Activated CD4-positive, alpha-beta T cell treated with anti-CD3 and anti-CD28 coated beads, Interleukin-2, amount 50 U/mL, for 16 hours (primary cell): ENCODE data around the gene MFSD12.

Experiments
- DNase-seq: peaks from one replicate; pipeline ENCODE4 v3.0.0-alpha.2; 2020

MFSD12 gene

GRCh38 chr19:3505598-3506383 lies 51.6 kb downstream of the MFSD12 start, which contains the start of gene FZR1:
Gene FZR1, plus strand, starts transcription at chr19:3506311. Its CDS starts 16,679 bp downstream, at chr19:3522990.
- DNase-seq = peak; percentile 100

- no peak for DNase-seq
Measured at GRCh38 chr19:3504735-3505134, 52.7 kb downstream of the MFSD12 start.

GRCh38 chr19:3503036-3503572 lies 54.3 kb downstream of the MFSD12 start:
- DNase-seq = no peak

GRCh38 chr19:3501780-3502179 lies 55.6 kb downstream of the MFSD12 start:
- no peak for DNase-seq

- peak; percentile 98 for DNase-seq
Measured at GRCh38 chr19:3500429-3501101, 56.8 kb downstream of the MFSD12 start, which contains the start of gene DOHH. Gene DOHH, minus strand, starts transcription at chr19:3500674. Its CDS starts 3,860 bp downstream, at chr19:3496814.

- DNase-seq = no peak
Measured at GRCh38 chr19:3499738-3500428, 57.5 kb downstream of the MFSD12 start.

- no peak for DNase-seq
Measured at GRCh38 chr19:3497757-3498520, 59.4 kb downstream of the MFSD12 start.

GRCh38 chr19:3496392-3497273 lies 60.8 kb downstream of the MFSD12 start:
- no peak for DNase-seq

- peak; percentile 46 for DNase-seq
Measured at GRCh38 chr19:3494559-3494958, 62.8 kb downstream of the MFSD12 start.
